NK-92 (cell line): ENCODE data around the gene KIAA0513.
"Not testable (repeated sequence)": the region's sequence is repeated elsewhere in the genome, so short reads cannot be mapped to it uniquely, and the experiment has no call there.

ENCODE experiments used
- DNase-seq: peaks from one replicate; lab custom pipeline; 2025; ENCODE audit not compliant: unreplicated experiment; lab: John Stamatoyannopoulos, UW

KIAA0513 gene

DNA sequence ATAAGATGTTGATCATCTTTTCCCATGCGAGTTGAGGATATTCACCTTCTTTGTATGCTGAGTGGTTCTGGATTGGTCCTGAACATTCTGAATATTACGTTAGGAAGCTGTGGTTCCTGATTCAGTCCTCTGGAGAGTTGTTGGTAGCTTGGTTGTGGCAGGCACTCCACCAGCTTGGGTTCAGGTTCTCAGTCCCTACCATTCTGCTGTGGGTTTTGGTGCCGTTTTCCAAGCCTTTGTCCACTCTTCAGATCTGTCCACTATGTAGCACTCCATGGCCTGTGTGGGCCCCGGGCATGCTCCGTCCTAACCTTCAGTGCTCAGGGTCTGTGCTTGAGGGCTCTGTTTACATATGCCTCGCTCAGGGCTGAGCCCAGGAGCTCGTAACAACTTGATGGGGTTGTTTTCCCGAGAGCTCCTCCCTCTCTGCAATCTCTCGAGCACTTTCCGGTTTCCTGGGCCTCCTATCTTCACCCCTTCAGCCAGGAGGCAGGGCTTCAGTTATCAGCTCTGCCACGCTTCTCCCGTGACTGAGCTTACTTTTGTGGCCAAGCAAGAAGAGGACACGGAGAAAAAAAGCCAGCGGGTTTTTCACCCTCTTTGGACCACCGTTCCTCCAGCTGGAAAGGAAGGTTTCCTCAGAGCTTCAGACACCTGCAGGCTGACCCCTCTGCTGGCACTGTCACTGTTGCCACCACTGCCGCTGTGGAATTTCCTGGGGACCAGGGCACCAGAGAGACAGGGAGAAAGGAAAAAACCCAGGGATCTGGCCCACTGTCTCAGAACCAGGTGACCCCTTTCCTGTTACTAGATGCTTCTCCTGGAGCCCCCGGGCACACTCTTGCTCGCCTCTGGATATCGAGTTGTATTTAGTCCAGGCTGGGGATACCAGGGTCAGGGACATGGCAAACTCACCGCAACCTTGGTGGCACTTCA lies 19.6 kb downstream of the KIAA0513 start:
- DNase-seq: no peak

- DNase-seq: no peak
Observed at GRCh38 chr16:85047867-85048455, 20.4 kb downstream of the KIAA0513 start.

DNA sequence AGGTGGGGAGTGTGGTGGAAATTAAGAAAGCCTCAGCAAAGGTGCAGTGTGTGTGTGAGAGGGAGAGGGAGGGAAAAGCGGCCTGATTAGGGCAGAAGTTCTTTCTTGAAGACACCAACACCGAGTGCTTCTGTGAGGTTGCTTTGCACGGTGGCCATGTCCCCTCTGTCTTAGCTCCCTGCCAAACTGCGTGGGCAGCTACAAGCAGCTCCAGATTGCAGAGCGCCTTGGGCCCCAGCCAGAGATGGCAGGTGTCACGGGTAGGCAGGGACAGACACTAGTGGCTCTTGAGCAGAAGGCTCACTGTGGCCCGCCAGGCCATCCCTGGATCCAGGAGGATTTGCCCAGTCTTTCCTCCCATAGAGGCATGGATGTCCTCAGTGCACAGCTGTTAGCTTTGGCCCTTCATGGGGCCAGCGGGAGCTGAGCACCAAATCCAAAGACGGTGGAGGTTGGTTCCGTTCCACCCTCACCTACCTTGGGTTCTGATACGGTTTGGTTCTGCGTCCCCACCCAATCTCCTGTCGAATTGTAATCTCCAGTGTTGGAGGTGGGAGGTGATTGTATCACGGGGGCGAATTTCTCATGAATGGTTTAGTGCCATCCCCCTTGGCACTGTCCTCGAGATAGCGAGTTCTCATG lies 21.4 kb downstream of the KIAA0513 start:
- DNase-seq: no peak

DNA sequence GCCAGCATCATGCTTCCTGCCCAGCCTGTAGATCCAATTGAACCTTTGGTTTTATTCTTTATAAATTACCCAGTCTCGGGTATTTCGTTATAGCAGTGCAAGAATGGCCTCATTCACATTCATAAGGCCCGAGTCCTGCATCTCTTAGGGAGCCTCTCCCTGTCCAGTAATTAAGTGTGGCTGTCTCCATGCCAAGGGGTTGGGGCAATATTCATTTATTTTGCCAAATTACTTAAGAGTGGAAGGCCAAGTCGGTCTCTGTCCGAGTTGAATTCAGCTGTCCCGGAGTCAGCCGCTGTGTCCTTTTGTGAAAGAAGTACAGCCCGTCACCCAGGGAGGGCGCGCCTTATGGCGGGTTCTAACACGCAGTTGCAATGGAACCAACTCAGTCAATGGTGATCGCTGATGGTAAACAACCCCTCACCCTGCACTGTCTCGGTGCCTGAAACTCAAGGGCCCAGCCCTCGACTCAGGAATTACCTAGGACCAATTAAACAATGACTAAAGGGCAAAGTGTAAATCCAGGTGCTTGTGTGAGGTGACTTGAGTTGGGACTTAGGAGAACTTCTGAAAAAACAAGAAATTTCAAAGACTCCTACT lies 22.2 kb downstream of the KIAA0513 start:
- DNase-seq: no peak

DNA sequence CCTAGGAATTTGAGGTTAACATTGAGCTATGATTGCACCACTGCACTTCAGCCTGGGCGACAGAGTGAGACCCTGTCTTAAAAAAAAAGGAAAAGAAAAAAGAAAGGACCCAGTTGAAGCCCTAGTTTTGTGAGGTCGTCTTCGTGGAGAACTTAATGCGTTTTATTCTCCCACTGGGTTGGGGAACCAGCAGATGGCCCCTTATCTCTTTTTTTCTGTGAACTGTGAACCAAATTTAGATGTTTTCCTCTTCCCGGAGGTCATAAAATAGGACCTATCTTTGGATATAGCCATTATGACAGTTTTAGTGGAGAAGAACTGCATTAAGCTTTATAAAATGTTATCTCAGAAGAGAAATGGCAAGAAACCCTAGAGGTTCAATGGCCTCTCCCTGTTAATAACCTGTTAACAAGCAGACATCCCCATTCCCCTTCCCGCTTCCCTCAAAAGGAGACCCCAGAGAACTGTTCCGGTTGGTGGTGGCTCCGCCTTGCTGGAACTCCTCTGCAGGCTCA lies 23.5 kb downstream of the KIAA0513 start:
- DNase-seq: no peak

DNA sequence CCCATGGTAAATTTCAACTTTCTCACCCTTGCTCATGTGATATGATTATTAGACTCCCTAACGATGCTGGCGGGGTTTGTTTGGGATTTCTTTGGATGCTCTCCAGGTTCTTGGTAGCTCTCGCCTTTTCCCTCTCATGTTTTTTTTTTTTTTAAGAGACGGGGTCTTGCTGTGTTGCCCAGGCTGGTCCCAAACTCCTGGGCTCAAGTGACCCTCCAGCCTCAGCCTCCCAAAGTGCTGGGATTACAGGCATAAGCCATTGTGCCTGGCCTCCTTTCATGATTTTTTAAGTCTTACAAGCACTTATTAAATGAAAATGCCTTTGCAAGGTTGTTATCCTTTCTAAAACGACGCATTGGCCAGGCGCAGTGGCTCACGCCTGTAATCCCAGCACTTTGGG lies 24.1 kb downstream of the KIAA0513 start:
- DNase-seq: no peak

DNA sequence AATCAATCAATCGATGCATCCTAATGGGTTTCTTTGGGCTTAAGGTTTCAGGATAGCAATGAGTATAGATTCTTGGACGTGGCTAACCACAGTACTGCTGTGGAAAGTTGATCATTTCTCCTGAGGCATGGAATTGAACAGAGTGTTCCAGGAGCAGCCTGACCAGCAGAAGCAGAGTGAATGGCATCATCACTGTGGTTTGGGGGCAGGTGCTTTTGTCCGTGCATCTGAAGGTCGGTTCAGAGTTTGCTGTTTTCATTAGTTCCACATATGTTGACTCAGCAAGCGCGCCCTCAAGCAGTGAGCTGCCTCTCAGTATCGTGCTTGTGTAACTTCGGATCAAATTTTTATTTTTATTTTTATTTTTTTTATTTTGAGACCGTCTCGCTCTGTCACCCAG lies 24.9 kb downstream of the KIAA0513 start:
- no peak for DNase-seq

GRCh38 chr16:85054321-85054720 lies 26.7 kb downstream of the KIAA0513 start:
- not testable (repeated sequence) for DNase-seq

DNA sequence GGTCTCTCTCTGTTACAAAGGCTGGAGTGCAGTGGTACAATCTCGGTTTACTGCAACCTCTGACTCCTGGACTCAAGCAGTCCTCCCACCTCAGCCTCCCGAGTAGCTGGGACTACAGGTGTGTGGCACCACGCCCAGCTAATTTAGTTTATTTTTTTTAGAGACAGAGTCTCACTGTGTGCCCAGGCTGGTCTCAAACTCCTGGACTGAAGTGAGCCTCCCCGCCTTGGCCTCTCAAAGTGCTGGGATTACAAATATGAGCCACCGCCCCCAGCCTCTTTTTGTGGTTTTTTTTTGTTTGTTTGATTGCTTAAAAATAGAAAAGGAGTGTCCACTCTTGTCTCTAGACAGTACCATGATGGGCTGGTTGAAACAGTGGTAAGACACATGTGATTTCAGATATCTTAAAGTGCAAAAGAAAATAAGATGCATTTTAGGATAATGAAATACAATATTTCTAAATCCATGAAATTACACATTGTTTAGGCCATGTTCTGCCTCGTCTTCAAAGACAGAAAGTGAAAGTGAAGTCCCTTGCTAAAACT lies 27.4 kb downstream of the KIAA0513 start:
- DNase-seq: no peak

DNA sequence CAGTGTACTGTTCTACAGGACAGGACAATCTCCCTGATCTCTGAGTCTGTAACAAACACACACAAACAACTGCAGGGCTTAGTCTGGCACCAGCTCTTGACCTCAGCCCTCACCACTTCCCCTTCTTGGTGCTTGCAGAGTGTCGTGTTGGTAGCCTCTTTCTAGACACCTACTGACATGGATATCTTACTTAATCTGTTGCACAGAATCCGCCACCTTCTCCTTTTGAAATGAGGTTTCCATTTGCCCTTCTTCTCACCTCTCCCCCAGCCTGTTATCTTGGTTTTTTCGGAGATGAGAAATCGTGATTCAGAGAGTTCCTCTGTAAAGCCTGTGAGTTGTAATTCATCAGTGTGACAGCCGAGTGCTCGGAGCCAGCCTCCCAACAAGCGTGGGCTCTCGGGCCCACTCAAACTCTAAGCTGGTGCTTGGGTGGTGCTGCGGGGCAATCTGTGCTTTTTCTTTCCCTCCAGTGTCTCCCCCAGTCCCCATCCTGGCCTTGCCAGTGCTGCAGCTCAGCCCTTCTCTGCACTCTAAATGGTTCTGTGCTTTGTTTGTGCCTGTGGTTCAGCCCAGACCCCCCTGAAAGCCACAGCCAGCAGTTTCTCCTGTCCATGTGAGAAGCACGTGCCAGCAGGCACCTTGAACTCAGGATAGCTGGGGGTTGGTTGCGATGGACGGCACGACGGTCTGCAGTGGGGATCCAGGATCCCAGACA lies 28.1 kb downstream of the KIAA0513 start:
- no peak for DNase-seq

DNA sequence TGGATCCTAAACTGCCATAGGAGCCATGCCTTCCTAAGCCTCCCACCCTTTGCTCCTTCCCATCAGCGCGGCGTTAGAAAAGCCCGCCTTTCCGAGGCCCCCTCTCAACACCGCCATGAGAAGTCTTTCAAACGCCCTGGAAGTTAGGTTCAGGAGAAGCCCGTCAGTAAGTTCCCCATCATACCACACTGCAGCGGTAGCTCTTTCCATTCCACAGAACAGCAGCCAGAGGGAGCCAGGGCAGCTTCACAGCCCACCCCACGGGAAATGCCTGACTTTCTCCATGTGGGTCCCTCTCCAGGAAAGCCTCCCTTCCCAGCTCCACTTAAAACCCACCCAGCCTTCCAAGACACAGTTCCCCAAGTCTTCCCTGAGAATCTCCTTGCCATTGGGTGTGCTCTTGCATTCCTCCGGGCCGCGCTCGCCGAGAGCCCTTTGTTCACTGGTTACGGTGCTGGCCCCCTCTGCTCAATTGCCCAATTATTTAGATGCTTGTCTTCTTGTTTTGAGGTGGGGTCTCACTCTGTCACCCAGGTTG lies 28.7 kb downstream of the KIAA0513 start:
- no peak for DNase-seq

DNA sequence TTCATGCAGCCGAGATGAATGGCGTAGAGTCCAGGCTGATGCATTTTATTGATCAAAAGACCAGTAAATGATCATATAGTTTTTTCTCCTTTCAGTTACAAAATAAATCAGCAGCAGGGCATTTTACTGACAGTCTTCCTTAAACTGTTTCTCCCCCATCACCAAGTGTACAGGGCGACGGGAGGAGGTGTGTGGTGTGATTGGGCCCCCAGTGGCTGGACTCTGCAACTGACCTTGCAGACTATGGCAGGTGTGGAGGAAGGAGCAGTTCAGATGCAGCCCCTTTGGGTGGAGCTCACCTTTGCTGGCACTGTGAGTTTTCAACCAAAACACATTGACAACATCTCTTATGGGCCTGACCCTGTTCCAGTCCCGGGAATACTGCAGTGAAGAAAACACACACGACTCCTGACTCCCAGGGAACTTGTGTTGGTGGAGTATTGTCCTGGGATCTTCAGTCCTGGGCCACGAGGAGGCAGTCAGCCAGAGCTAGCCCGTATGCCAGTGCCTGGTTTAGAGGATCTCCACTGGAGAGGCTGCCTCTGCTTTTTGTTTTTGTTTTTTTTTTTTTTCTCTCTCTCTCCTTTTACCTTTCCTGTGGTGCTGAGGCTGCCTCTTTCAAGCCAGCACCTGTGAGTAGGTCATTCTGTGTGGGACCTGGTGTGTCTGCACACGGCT lies 29.8 kb downstream of the KIAA0513 start:
- no peak for DNase-seq

DNA sequence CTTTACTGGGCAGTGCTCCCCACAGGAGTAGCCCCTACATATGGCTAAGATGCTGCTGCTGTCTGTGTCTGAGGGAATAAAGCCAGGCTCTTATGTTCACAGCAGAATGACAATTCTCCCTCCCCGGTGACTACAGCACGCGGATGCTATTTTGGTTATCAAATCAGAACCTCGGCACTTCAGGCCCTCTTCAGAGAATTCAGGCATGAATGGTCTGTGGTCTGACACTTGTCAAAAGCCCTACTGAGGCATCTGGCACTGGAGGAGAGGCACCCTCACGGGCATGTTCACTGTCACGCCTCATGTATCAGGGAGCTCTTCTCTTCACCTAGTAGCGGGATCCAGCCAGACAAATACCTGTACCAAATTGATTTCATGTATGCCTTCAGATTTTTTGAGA lies 30.4 kb downstream of the KIAA0513 start:
- DNase-seq: no peak

- DNase-seq: no peak
Observed at GRCh38 chr16:85058909-85059308, 31.3 kb downstream of the KIAA0513 start.

GRCh38 chr16:85061566-85061965 lies 34.0 kb downstream of the KIAA0513 start:
- DNase-seq: no peak

DNA sequence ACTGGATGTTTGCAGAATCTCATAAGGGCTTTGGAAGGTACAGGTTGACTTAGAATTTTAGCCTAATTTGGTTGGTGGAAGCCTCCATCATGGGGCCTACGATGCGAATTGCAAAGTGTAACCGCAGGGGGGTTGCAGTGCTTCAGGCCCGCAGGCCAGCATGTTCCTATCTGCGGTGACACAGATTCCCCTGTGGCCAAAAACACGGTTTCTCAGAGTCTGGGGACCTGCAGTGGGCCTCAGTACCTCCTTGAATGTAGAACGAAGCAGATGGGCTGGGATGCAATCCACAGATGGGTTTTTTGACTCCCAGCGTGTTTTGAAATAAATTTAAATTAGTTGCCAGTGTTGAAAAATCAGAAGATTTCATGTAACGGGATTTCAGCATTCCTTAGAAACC lies 34.7 kb downstream of the KIAA0513 start:
- DNase-seq: no peak

DNA sequence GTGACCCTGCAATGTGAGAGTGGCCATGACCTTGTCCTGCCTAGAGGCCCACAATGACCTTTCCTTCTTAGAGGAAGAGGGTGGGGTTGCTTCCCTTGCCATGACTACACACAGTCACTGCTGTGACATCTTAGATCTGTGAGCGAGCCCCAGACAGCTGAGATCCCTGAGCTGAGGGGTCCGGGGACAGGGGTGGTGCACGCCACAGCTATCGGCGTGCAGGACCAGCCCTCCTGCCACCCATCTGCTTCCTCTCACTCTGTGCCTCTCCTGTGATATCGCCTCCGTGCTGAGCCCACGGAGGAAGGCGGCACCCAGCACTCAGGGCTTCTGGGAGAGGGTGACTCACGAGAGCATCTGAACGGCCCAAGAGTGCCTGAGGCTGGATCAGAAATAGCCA lies 35.2 kb downstream of the KIAA0513 start:
- no peak for DNase-seq

DNA sequence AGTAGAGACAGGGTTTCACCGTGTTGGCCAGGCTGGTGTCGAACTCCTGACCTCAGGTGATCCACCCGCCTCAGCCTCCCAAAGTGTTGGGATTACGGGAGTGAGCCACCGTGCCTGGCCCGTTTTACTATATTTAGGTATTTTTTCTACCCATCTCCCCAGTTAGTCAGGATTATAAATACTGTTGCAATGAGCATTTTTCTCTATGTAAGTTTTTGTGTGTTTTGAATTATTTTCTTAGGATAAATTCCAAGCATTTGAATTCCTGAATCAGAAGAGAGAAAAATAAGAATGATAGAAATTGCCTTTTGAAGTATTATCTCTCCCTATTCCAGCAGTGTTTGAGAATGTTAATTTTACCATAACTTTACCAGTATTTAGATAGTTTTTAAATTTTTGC lies 36.6 kb downstream of the KIAA0513 start:
- no peak for DNase-seq

DNA sequence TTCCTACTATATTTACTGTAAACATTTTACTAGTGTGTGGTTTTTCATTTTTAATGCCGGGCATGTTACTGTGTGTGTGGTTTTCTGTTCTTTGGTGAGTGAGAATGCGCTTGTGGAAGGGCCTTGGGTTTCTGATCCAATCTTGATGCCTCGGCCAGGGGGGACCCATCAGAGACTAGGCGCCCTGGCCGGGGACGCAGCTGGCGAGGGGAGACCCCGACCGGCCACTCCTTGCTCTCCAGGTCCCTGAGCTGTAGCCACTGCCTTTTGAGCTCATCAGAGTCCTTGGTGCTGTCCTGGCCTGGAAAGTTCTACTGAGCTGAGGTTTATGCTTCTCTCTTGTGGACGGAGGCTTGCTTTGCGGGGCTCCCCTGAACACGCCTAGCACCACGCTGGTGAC lies 37.5 kb downstream of the KIAA0513 start:
- no peak for DNase-seq
